GM11168 (cell line): ENCODE results near the gene BRI3.

ENCODE experiments used
- in situ Hi-C: fragments of 300-500 bp; cut with MboI; formaldehyde crosslinking; loops from one replicate; pipeline ENCODE4 v1.12.0; 2022; ENCODE audit warnings: low sequenced_read_pairs; ENCODE audit not compliant: unreplicated experiment

BRI3 gene

GRCh38 chr7:98280791-98281756 lies at the start of gene BRI3:
Gene BRI3, plus strand, starts transcription at chr7:98281686. Its CDS starts 110 bp downstream, at chr7:98281796.
- in situ Hi-C loops = no loop called here

- in situ Hi-C loops = loop anchor here (25.0 kb wide), 1 partner anchor 1105 kb away; the partner anchor contains the start of gene ARPC1A
Measured at GRCh38 chr7:98232263-98232585, 49.3 kb upstream of the BRI3 start.

GRCh38 chr7:98232799-98233198 lies 48.7 kb upstream of the BRI3 start:
- in situ Hi-C loops = loop anchor here (25.0 kb wide), 1 partner anchor 1105 kb away; the partner anchor contains the start of gene ARPC1A

GRCh38 chr7:98233219-98234070 lies 48.0 kb upstream of the BRI3 start:
- in situ Hi-C loops = loop anchor here (25.0 kb wide), 1 partner anchor 1104 kb away; the partner anchor contains the start of gene ARPC1A

GRCh38 chr7:98234429-98235147 lies 46.9 kb upstream of the BRI3 start:
- in situ Hi-C loops = loop anchor here (25.0 kb wide), 1 partner anchor 1103 kb away; the partner anchor contains the start of gene ARPC1A

GRCh38 chr7:98235901-98236300 lies 45.6 kb upstream of the BRI3 start:
- in situ Hi-C loops = loop anchor here (25.0 kb wide), 1 partner anchor 1101 kb away; the partner anchor contains the start of gene ARPC1A

GRCh38 chr7:98236355-98237185 lies 44.9 kb upstream of the BRI3 start:
- in situ Hi-C loops = loop anchor here (25.0 kb wide), 1 partner anchor 1101 kb away; the partner anchor contains the start of gene ARPC1A

GRCh38 chr7:98238076-98238475 lies 43.4 kb upstream of the BRI3 start:
- in situ Hi-C loops = loop anchor here (25.0 kb wide), 1 partner anchor 1099 kb away; the partner anchor contains the start of gene ARPC1A

- in situ Hi-C loops = loop anchor here (25.0 kb wide), 1 partner anchor 1098 kb away; the partner anchor contains the start of gene ARPC1A
Measured at GRCh38 chr7:98238976-98239375, 42.5 kb upstream of the BRI3 start.

- in situ Hi-C loops = loop anchor here (25.0 kb wide), 1 partner anchor 1096 kb away; the partner anchor contains the start of gene ARPC1A
Measured at GRCh38 chr7:98240961-98241673, 40.4 kb upstream of the BRI3 start.

GRCh38 chr7:98241674-98242241 lies 39.7 kb upstream of the BRI3 start:
- in situ Hi-C loops = loop anchor here (25.0 kb wide), 1 partner anchor 1096 kb away; the partner anchor contains the start of gene ARPC1A

- in situ Hi-C loops = loop anchor here (25.0 kb wide), 1 partner anchor 1095 kb away; the partner anchor contains the start of gene ARPC1A
Measured at GRCh38 chr7:98242342-98242741, 39.1 kb upstream of the BRI3 start.

GRCh38 chr7:98242934-98243333 lies 38.6 kb upstream of the BRI3 start:
- in situ Hi-C loops = loop anchor here (25.0 kb wide), 1 partner anchor 1094 kb away; the partner anchor contains the start of gene ARPC1A

- in situ Hi-C loops = loop anchor here (25.0 kb wide), 1 partner anchor 1092 kb away; the partner anchor contains the start of gene ARPC1A
Measured at GRCh38 chr7:98244871-98245270, 36.6 kb upstream of the BRI3 start.

GRCh38 chr7:98248156-98248555 lies 33.3 kb upstream of the BRI3 start:
- in situ Hi-C loops = loop anchor here (25.0 kb wide), 1 partner anchor 1089 kb away; the partner anchor contains the start of gene ARPC1A

GRCh38 chr7:98249106-98249505 lies 32.4 kb upstream of the BRI3 start:
- in situ Hi-C loops = loop anchor here (25.0 kb wide), 1 partner anchor 1088 kb away; the partner anchor contains the start of gene ARPC1A

- in situ Hi-C loops = no loop called here
Measured at GRCh38 chr7:98250789-98251188, 30.7 kb upstream of the BRI3 start.
